HG02884 (cell line): ENCODE measurements around the gene TRIM15.
"Not testable (repeated sequence)": the region's sequence is repeated elsewhere in the genome, so short reads cannot be mapped to it uniquely, and the experiment has no call there.

Experiments used
- ATAC-seq: cut with Tn5 transposase; IDR thresholded peaks from one replicate; pipeline ENCODE4 v1.9.1; 2021; ENCODE audit warnings: mild to moderate bottlenecking, moderate library complexity; ENCODE audit not compliant: unreplicated experiment

TRIM15 gene

GRCh38 chr6:30160785-30161531 is 2.4 kb upstream of the TRIM15 start, which contains the start of gene TRIM10:
Gene TRIM10 (minus strand): TSS chr6:30161211. CDS start chr6:30160858, 353 bp downstream.
- ATAC-seq: no peak

DNA sequence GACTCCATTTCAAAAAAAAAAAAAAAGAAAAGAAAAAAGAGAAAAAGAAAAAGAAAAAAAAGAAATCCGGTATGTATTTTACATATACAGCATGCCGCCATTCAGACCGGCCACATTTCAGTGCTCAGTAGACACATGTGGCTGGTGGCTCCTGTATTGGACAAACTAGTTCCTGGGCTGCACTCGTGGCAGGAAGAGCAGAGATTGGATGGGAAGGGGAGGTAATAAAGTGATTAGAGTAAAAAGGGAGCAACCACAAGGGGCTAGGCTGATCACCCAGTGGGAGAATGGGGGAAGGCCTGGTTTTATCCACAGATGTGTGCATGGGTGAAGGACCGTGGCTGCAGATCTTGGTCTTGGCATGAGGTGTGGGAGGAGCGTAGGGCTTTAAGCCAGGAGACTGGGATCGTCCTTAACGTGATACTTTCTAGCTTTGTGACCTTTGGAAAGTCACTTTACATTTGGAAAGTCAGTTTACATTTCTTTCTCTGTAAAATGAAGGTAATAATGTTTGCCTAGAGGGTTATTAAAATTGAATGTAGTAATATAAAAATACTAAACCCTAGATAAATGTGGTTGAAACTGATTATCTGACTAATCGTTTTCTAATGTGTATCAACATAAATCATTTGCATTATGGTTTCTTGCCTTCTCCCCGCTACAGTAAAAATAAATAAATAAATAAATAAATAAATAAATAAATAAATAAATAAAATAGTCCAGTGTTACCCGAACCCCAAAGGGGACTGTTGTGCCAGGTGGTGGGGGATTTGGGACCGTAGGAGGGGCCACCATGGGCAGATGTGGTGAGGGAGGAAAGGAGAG is 869 bp upstream of the TRIM15 start:
- no peak for ATAC-seq

- no peak for ATAC-seq
These were observed 740 bp downstream of the TRIM15 start for GRCh38 chr6:30163918-30164654.

- no peak for ATAC-seq
These were observed 1.4 kb downstream of the TRIM15 start for GRCh38 chr6:30164714-30165113.

DNA sequence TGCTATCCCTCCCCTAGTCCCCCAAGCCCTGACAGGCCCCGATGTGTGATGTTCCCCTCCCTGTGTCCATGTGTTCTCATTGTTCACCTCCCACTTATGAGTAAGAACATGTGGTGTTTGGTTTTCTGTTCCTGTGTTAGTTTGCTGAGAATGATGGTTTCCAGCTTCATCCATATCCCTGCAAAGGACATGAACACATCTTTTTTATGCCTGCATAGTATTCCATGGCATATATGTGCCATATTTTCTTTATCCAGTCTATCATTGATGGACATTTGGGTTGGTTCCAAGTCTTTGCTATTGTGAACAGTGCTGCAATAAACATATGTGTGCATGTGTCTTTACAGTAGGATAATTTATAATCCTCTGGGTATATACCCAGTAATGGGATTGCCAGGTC is 1.9 kb downstream of the TRIM15 start:
- not testable (repeated sequence) for ATAC-seq

DNA sequence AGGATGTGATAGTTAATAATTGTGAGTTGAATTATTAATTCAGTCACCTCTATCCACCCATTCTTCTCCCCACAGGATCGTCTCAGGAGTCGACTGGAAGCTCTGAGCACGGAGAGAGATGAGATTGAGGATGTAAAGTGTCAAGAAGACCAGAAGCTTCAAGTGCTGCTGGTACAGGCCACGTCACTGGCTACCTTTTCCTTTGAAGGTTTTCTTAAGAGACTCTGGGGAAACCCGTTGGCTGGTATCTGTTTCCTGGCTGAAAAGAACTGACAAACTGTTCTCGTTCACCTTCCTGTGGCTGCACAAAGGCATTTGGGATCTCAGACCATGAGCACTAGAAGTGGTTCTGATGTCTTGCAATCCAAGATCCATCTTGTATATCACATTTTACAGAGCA is 3.8 kb downstream of the TRIM15 start:
- ATAC-seq: no peak

- ATAC-seq: no peak
These were observed 5.4 kb downstream of the TRIM15 start for GRCh38 chr6:30168741-30169140.

GRCh38 chr6:30169658-30170614 is 6.6 kb downstream of the TRIM15 start:
- no peak for ATAC-seq

DNA sequence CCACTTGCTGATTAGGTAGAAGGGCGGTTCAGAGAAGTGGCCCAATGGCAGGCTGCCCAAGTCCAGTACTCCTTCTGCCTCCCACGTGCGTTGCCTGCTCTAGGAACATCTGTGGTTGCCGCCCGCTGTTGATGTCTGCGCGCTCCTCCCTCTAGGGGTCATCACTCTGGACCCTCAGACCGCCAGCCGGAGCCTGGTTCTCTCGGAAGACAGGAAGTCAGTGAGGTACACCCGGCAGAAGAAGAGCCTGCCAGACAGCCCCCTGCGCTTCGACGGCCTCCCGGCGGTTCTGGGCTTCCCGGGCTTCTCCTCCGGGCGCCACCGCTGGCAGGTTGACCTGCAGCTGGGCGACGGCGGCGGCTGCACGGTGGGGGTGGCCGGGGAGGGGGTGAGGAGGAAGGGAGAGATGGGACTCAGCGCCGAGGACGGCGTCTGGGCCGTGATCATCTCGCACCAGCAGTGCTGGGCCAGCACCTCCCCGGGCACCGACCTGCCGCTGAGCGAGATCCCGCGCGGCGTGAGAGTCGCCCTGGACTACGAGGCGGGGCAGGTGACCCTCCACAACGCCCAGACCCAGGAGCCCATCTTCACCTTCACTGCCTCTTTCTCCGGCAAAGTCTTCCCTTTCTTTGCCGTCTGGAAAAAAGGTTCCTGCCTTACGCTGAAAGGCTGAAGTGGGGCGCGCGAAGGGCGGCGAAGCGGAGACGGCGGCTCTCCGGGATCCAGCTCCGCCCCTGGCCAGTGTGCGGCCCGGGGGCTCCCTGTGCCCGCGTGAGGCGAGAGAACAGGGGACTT is 8.5 kb downstream of the TRIM15 start:
- no peak for ATAC-seq

DNA sequence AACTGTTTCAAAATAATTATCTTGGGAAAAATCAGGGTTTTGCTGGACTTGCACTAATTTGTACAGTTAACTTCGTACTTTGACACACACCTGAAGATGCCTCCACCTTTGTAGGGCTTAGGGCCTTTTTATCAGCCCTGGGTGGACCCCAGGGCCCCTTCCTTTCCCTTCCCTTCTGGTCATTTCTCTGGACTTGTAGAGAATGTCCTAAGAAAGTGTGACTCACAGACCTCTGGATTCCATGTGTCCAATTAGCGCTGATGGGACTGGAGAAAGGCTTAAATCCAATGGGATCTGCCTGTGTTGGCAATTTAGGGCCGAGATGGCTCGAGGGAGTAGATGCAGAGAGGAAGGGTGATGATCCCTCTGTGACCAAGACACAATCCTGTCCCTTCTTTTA is 9.3 kb downstream of the TRIM15 start:
- ATAC-seq: no peak

DNA sequence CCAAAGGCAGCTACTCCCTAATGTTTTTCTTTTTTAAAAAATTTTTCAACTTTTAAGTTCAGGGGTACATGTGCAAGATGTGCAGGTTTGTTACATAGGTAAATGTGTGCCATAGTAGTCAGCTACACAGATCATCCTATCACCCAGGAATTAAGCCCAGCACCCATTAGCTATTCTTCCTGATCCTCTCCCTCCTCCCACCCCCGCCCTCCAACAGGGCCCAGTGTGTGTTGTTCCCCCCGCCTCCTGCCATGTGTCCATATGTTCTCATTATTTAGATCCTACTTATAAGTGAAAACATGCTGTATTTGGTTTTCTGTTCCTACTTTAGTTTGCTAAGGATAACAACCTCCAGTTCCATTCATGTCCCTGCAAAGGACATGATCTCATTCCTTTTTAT is 12.4 kb downstream of the TRIM15 start:
- no peak for ATAC-seq

DNA sequence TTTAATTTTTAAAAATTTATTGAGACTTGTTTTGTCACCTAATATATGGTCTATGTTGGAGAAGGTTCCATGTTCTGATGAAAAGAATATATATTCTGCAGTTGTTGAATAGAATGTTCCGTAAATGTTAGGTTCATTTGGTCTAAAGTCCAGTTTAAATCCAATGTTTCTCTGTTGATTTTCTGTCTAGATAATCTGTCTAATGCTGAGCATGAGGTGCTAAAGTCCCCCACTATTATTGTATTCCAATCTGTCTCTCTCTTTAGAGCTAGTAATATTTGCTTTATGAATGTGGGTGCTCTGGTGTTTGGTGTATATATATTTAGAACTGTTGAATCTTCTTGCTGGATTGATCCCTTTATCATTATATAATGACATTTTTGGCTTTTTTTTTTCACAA is 15.5 kb downstream of the TRIM15 start:
- ATAC-seq: no peak

- no peak for ATAC-seq
These were observed 16.8 kb downstream of the TRIM15 start for GRCh38 chr6:30180145-30180544.

- no peak for ATAC-seq
These were observed 21.2 kb downstream of the TRIM15 start for GRCh38 chr6:30184417-30185031.

DNA sequence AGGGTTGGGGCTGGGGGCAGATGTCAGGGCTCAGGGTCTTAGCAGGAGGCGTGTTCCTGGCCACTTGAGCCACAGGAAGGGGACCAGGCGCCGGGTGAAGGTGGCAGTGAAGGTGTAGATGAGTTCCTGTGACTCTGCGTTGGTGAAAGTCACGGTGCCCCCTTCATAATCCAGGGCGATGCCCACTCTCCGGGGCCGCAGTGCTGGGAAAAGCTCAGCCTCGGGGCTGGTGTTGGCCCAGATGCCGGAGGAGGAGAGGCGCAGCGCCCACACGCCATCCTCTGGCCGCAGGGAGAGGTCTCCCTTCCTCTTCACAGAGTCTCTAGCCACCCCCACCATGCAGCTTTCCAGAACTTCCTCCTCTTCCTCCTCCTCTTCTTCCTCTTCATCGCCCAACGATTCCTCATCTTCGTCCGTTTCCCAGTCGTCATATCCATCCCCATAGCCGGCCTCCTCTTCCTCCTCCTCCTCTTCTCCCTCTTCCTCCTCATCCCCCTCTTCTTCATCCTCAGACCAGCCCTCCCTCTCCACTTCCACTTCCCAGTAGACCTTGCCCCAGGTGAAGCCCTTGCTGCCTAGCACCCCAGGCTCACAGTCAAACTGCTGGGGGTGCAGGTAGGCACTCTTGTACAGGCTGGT is 22.6 kb downstream of the TRIM15 start:
- ATAC-seq: no peak

DNA sequence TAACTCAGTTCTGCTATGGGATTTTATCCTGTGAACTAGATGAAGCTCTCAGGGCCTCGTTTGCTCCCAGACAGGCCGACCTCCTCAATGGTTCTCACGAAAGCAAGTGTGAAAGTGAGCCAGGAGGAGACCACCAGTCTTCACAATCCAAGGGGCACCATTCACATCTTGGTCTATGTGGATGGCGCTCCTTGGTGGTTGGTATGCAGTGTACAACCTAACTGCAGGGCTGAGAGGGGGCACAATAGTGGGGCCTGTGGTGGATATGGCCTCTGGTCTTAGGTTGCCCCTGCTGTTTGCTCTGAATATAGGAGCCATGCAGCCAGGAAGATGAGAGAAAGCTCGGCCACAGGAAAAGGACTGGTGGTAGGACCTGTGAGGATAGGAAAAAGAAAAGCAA is 25.2 kb downstream of the TRIM15 start:
- no peak for ATAC-seq

GRCh38 chr6:30192076-30192475 is 28.7 kb downstream of the TRIM15 start:
- no peak for ATAC-seq

DNA sequence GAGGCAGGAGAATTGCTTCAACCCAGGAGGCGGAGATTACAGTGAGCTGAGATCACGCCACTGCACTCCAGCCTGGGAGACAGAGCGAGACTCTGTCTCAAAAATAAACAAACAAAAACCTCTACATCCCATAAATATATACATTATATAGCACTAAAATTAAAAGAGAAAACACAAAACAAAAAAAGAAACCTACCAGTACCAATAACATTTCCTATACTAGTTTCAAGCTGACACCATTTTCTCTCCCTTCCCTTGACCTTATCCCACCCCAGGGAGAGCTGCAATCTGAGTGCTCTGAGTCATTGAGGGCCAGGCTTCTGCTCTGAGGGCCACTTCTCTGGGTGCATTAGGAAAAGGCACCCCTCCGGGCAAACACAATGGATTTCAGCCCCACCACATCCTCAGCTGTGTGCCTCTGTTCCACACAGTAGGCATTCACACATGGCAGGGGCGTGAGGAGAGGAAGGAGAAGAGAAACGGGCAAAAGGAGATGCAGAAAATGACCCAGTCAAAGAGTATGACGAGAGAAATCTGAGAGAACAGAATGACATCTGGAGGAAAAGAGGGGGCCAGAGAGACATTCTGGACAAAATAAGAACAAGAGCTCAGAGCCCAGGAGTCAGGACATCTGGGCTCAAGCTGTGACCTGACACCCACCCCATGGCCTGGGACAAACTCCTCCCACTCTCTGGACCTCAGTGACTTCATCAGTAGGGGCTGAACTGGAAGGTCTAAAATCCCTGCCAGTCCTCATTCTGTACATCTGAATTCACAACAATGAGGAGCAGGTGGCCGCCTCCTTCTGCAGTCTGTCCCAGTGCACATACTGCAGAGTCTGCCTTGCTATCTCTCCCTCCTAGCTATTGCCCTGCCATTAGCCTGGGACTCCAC is 31.7 kb downstream of the TRIM15 start:
- no peak for ATAC-seq
